ENCODE results near the gene TM7SF2.

DNA sequence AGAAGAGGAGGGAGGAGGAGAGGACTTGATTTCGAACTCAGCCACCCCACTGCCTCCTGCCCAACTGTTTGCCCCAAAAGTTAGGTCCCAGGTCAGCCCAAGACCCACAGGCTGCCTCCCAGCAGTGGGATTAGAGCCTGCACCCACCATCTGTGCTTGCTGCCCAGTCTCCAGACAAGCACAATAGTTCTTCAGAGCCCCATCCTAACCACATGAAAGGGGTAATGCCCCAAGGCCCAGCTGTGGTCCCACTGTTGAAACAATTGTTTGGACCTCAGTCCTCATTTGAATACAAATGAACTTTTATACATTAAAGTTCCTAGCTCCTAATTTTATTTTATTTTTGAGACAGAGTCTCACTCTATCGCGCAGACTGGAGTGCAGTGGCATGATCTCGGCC is 21.0 kb upstream of the TM7SF2 start:
- TF ChIP-seq, protein P1, sequence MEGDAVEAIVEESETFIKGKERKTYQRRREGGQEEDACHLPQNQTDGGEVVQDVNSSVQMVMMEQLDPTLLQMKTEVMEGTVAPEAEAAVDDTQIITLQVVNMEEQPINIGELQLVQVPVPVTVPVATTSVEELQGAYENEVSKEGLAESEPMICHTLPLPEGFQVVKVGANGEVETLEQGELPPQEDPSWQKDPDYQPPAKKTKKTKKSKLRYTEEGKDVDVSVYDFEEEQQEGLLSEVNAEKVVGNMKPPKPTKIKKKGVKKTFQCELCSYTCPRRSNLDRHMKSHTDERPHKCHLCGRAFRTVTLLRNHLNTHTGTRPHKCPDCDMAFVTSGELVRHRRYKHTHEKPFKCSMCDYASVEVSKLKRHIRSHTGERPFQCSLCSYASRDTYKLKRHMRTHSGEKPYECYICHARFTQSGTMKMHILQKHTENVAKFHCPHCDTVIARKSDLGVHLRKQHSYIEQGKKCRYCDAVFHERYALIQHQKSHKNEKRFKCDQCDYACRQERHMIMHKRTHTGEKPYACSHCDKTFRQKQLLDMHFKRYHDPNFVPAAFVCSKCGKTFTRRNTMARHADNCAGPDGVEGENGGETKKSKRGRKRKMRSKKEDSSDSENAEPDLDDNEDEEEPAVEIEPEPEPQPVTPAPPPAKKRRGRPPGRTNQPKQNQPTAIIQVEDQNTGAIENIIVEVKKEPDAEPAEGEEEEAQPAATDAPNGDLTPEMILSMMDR (IDR thresholded peaks at IDR 0.05): no peak
- TF ChIP-seq POLR2A (IDR thresholded peaks at IDR 0.05): no peak
